HS-5 (cell line): ENCODE data around the gene CACNA2D3.

Experiments
- DNase-seq: peaks from one replicate; pipeline ENCODE4 v3.0.0-alpha.2; 2012; ENCODE audit warnings: low read depth

CACNA2D3 gene

GRCh38 chr3:54274607-54275006 lies 152.3 kb downstream of the CACNA2D3 start:
- no peak for DNase-seq

DNA sequence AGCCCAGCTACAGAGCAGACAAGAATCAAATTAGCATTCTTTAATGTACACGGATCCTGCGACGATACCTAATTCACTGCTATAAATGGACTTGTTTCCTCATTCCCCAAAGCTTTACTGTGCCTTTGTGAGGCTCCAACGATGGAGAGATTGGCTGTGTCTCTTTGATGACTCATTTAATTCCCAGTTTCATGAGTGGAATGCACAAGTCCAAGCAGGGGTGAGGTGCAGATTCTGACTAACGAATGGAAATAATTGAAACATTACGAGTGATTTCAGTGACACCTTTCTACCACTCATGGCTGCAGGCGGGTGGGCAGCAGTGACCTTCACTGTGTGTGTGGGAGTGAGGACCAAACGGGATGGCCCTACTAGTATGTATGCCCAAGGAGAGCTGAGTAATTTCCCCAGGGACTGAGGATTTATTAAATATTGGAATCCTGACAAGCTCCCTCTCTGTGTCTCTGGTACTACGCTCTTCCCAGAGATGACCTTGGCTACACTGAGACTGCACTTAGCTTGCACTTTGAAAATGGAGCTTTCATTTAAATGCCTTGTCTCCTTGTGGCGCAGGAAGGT lies 156.7 kb downstream of the CACNA2D3 start:
- no peak for DNase-seq

DNA sequence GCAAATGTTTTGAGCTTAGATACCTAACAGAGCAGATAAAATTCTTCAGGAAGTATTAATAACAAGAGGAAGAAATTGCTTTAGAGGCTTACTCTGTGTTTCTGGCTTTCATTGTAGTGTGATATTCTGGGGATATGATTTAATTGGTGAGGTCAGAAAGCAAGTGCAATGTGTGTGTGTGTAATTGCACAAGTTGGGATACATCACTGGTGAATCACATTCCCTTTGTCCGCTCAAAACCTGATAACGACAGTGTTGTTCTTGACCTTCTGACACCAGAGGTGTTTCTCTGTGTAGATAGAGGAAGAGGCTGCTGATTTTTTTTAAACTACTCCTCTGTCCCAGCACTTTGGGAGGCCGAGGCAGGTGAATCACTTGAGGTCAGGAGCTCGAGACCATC lies 161.1 kb downstream of the CACNA2D3 start:
- DNase-seq = no peak

DNA sequence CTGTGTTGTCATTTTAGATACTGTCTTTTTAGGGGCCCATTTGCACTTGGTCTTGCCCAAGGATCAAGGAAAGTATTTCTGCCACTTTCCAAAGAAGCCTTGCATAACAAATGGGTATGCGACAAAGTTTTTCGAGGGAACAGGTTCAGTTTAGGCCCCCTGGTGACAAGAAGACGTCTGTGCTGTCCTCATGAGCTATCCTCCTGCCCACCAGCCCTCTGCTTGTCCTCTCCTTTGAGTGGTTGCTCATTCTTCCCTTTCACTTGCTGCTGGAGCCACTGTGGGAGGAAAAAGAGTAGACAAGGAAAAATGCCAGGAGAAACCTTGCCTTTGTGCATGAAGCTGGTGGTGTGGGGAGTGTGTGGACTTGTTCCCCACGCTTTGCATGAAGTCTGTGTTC lies 171.9 kb downstream of the CACNA2D3 start:
- no peak for DNase-seq

DNA sequence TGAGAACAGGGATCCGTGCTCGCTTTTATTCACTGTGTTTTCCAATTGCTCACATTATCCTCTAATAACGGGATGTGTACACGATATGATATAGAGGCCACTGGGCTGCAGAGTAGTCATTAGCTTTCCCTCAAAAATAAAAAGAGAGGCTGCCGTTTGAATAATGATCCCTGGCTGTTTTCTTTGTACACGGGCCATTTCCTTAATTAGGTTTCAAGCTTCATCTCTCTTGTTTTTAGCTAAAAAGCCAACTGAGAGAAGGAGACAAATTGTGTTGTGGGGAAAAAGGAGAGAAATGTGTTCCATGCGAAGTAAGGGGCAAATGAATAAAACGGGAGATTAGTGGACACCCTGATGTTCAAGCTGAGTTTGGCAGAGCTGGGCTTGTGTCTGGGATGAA lies 174.2 kb downstream of the CACNA2D3 start:
- DNase-seq = no peak

DNA sequence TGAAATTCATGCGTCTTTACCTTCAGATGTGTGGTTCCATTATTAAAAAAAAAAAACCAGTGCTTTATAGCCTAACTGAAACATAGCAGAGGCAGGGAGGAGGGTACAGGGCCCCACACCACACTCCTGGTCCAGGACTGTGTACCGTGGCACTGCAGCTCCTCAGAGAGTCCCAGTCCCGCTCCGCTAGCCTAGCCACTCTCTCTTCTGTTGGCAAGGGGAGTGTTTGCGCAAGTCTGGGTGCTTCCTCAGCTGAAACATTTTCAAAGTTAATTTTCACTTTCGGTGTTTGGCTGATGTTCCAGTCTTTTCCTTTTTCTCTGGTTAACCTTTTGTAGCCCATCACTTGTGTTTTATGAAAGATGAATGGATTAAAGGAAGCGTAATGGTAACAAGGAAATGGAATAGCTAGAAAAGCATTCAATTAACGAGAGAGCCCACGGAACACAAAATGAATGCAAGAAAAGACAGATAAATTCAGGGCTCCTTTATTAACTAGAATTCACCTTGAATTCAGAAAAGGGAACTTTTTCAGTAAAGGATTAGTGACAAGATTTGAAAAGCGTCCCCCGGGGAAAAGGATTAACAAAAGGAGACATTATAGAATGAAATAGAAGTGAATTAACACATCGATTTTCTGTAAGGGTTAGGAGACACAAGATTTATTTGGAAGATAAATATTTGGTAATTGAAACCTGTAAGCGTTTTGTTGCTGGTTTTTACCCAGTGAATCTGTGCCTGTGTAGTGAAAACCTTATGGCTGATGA lies 177.0 kb downstream of the CACNA2D3 start:
- no peak for DNase-seq

DNA sequence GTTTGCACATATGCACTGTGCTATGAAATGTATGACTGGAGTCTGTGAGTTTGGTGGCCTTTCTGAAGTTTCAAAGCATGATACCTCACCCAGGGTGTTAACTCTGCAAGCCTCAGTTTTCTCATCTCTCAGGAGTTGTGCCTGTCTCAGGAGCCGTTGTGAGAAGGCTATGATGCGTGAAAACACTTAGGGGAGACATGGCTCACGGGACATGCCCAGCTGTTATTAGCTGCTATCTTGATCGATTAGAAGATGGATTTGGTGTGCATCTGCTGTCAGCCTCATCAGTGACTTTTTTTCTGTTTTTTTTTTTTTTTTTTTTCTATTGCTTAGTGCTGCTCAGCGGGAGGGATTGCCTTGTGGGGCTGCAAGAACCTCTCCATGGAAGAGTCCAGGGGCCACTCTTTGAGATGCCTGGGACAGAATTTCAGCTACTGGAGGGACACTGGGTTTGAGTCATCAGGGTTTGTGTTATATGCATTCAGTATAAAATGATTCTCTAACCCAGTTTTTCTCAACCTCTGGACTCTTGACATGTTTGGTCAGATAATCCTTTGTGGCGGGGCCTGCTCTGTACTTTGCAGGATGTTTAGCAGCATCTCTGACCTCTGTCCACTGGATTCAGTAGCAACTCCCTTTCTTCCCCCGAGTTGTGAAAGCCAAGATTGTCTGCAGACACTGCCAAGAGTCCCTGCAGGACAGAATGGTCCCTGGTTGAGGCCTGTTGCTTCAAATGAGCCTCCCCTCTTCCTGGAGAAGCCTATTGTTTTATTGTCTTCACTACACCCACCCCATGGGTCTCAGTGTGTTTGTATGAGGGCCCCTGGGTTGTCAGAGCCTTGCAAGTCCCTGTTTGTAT lies 181.4 kb downstream of the CACNA2D3 start:
- DNase-seq = no peak

DNA sequence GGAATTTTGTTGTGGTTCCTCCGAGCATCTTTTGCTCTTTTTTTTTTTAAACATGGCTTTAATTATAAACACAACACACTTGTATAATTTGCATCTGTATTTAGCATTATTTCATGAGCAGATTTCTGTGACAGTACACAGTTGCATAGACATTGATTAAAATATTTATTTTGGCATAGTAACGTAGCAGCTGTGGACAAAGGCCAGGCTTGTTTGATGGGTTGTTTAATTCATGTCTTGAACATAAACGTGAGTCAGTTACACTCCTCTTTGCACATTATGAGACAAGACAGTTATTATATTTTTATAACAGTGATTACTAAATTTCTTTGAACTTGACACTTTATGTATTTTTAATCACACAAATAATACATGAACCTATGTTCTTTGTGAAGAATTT lies 182.5 kb downstream of the CACNA2D3 start:
- DNase-seq = no peak

GRCh38 chr3:54305409-54306099 lies 183.2 kb downstream of the CACNA2D3 start:
- no peak for DNase-seq

DNA sequence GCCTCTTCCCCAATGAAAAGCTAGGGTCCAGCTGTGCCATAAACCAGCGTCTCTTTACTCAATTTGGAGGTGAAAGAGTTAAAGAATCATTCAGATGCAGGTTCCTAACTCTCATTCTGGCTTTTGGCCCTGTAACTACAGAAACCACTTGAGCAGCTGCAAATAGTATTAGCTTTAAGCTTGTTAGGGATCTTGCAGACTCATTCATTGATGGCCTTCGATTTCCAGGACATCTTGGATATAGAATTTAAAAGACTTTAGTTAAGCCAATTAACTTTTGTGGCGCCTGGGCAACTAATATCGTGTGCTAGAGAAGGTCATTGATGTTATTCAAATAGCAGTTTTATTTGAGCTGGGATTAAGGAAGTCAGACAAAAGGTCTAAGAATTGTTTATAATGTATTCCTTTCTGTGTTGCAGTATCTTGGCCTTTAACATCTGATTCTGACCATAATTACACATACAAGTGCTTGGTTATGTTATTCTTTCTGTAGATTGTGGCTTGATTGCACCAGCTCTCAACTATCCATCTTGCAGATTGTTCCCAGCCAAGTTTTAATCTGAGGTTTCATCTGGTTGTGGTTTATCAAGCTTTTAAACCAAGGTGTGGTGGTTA lies 185.3 kb downstream of the CACNA2D3 start:
- DNase-seq = no peak

DNA sequence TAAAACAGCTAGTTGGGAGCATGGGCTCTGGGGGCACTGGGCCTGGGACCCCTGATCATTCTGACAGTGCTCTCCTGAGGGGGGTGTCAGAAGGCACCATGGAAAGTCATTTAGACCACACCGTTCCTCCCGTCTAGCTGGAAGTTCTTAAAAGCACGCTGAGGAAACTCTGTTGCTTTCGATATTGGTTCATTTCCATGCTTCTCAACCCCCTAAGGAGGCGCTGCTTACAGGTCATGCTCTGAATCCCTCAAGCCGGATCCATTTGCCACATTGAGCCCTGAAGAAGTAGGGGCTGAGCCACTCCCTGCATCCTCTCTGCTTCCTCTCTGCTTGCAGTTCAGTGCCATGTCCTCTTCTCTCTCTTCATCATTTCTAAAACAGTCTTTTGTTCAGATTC lies 187.2 kb downstream of the CACNA2D3 start:
- DNase-seq = no peak

GRCh38 chr3:54311211-54311747 lies 188.9 kb downstream of the CACNA2D3 start:
- DNase-seq = no peak

DNA sequence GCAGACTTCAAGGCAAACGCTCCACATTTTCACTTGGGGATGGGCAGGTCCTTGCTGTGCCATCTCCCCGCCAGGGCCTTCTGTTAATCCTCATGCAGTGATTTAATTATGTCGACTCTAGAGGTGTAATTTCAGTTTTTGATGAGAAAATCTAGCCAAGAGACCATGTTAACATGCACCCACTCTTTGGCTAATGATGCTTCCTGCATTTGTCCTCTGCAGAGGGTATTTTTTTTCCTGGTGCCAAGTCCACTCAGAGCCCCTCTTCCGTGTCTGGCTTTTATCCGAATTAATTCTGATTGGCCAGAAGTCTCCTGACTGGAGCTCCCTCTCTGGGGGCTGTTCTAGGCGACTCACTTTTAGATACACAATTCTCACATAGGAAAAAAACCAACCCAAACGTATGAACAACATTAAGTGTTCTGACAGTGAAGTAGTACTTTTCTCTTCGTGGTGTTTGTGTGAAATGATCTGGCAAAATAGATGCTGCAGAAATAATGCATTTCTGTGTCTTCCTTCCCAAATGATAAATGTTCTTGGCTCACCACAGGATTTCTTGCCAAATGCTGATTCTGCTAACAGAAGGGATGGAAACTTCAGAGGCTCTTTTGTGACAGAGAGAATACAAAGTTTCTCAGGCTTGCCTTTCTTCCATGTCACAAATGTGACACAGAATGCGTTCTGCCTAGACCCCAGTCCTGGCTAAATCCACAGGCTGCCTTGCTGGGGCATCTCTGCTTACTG lies 190.0 kb downstream of the CACNA2D3 start:
- DNase-seq = no peak

DNA sequence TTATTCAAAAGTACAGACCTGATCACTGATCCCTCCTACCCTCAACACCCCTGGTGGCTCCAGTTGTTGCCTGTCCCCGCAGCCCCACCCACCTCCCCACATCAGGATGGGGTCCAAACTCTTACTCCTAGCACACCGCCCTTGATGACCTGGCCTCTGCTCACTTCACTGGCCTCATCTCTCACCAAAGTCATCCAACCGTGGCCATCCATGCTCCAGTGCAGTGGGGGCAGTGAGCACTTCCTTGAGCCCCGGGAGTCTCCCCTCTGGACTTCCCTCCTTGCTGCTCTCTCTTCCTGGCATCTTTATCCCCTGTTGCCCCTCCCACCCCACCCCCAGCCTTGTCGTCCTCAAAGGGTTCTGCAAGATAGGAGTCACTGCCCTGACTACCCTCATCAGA lies 191.1 kb downstream of the CACNA2D3 start:
- no peak for DNase-seq

GRCh38 chr3:54321520-54321919 lies 199.2 kb downstream of the CACNA2D3 start:
- no peak for DNase-seq

DNA sequence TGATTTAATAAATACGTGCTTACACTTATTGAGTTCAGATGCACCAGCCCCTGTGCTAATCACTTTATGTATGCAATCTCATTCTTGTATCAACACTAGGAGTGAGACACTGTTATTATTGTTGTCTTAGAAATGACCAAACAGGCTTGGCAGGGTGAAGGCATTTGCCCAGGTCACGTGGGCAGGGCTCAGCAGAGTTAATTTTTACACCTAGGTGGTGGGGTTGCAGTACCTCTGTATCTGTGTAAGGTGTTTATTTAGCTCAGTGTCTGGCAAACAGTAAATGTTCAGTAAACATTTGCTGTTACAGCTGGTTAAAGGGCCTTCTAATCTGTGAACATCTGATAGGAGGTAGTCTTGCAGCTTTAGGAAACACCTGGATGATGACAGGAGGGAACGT lies 200.0 kb downstream of the CACNA2D3 start:
- DNase-seq = no peak

DNA sequence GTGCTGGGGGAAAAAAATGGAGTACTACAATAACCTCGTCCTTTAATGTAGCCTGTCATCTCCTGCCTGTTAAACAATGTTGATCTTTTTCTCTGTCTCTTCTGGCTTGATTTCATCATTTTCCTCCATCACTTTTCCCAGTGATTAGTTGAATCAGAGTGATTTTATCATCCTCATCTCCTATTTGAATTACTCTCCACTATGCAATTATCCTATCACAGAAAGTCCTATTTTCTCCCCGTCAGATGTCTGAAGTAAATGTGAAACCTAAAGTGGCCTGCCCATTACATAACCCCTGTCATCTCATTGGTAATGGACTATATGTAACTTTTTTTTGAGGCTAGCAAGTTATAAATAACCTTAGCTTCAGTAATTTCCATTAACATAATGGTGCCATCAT lies 201.8 kb downstream of the CACNA2D3 start:
- no peak for DNase-seq

- no peak for DNase-seq
These were observed 204.6 kb downstream of the CACNA2D3 start for GRCh38 chr3:54326951-54327350.

DNA sequence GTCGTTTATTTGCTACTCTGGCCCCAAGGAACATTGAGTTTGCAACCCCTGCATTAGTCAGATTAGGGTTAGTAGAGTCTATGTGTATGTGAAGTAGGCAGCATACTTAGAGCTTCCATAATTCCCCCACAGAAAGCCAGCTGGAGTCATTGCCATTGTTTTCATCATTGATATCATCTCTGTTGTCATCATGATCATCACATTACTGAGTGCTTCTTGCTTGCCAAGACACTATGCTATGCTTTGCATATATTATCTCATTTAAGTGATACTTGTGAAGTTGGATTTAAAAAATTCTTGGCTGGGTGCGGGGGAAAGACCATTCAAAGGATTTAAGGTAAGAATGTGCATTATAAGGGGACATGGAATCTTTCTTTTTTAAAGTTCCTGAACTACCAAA lies 209.0 kb downstream of the CACNA2D3 start:
- DNase-seq = no peak

GRCh38 chr3:54337846-54338245 lies 215.5 kb downstream of the CACNA2D3 start:
- DNase-seq = no peak

DNA sequence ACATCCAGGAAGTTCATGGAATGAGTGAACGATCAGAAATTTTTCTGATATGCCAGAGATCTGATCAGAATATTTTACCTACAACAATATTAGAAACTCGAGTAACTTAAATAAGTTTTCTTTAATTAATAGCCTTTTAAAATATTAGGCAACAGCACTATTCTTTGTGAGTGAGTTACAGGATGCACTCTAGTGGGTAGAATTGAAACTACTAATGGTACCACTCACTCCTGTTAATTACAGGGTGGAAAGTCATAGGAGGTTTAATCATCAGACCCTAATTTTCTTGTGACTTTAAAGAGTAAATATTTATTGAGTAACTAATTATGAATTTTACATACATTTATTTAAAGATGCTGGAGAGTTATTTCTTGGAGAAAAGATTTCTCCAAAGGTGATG lies 217.3 kb downstream of the CACNA2D3 start:
- no peak for DNase-seq
